GM23338 (cell line): ENCODE data around the gene MED28.

ENCODE experiments used
- CREB1 ChIP-seq: fragments of 250-450 bp; sonication (Bioruptor Pico); IDR thresholded peaks from 2 replicates; pipeline ENCODE4 v1.5.0; 2020; ENCODE audit warnings: low read depth, mild to moderate bottlenecking, moderate library complexity
- EZH2 ChIP-seq: fragments of 200-600 bp; sonication (generic); IDR thresholded peaks from one replicate; pipeline ENCODE4 v1.8.0; 2017; ENCODE audit warnings: antibody characterized with exemption, mild to moderate bottlenecking, low read depth; ENCODE audit not compliant: unreplicated experiment
- EZH2phosphoT487 ChIP-seq: fragments of 200-600 bp; sonication (generic); IDR thresholded peaks from one replicate; pipeline ENCODE4 v1.8.1; 2018; ENCODE audit warnings: antibody characterized with exemption; ENCODE audit not compliant: unreplicated experiment
- JUNB ChIP-seq: IDR thresholded peaks from one replicate; pipeline ENCODE4 v1.6.1; 2016; ENCODE audit warnings: antibody characterized with exemption; ENCODE audit not compliant: unreplicated experiment
- POLR2AphosphoS5 ChIP-seq: IDR thresholded peaks from 2 replicates; pipeline ENCODE4 v1.6.1; 2016; ENCODE audit warnings: antibody characterized with exemption, low read depth
- TF ChIP-seq, protein P1 (sequence below), 2 experiments: fragments of 200-600 bp in 1 of 2; sonication (generic) in 1 of 2; conservative IDR thresholded peaks; 2 replicates each; pipeline versions ENCODE4 v1.5.1 to v1.6.1; 2016 to 2017; ENCODE audit warnings: antibody characterized with exemption in 2 of 2, low read depth in 2 of 2, mild to moderate bottlenecking in 2 of 2, moderate library complexity in 1 of 2
- TF ChIP-seq, protein P2 (sequence below): IDR thresholded peaks from one replicate; pipeline ENCODE4 v1.6.1; 2018; ENCODE audit warnings: antibody characterized with exemption; ENCODE audit not compliant: unreplicated experiment

DNA sequence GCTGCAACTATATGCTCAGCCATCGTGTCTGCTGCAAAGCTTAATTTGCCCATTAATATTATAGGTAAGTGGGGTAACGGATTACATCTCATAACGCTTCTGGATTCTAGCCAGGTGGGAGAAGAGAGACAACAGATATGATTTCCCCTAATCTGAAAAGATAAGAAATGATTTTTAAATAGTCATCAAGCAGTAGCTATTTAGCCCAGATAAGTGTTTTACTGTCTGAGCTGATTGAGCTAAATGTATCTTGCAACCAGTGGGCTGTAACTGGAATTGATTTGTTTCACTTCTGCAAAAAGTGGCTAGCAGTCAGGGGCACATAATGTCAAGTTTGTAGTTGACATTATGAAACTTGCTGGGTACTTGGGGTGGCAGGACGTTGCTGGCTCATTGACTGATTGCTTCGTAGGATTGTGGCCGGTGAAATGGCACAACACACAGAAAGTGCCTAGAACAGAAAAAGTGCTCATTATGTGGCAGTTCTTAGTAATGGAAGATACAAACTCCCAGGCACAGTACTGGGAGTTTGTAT lies 18.9 kb upstream of the MED28 start:
- TF ChIP-seq EZH2 (no peak), POLR2AphosphoS5 (no peak), CREB1 (CRISPR knock-in tag) (no peak), EZH2phosphoT487 (no peak), JUNB (no peak)
- TF ChIP-seq, protein P1, sequence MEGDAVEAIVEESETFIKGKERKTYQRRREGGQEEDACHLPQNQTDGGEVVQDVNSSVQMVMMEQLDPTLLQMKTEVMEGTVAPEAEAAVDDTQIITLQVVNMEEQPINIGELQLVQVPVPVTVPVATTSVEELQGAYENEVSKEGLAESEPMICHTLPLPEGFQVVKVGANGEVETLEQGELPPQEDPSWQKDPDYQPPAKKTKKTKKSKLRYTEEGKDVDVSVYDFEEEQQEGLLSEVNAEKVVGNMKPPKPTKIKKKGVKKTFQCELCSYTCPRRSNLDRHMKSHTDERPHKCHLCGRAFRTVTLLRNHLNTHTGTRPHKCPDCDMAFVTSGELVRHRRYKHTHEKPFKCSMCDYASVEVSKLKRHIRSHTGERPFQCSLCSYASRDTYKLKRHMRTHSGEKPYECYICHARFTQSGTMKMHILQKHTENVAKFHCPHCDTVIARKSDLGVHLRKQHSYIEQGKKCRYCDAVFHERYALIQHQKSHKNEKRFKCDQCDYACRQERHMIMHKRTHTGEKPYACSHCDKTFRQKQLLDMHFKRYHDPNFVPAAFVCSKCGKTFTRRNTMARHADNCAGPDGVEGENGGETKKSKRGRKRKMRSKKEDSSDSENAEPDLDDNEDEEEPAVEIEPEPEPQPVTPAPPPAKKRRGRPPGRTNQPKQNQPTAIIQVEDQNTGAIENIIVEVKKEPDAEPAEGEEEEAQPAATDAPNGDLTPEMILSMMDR (conservative IDR thresholded peaks at IDR 0.05; ENCODE audit: low read depth in 2 of 2), result no peak
- TF ChIP-seq, protein P2, sequence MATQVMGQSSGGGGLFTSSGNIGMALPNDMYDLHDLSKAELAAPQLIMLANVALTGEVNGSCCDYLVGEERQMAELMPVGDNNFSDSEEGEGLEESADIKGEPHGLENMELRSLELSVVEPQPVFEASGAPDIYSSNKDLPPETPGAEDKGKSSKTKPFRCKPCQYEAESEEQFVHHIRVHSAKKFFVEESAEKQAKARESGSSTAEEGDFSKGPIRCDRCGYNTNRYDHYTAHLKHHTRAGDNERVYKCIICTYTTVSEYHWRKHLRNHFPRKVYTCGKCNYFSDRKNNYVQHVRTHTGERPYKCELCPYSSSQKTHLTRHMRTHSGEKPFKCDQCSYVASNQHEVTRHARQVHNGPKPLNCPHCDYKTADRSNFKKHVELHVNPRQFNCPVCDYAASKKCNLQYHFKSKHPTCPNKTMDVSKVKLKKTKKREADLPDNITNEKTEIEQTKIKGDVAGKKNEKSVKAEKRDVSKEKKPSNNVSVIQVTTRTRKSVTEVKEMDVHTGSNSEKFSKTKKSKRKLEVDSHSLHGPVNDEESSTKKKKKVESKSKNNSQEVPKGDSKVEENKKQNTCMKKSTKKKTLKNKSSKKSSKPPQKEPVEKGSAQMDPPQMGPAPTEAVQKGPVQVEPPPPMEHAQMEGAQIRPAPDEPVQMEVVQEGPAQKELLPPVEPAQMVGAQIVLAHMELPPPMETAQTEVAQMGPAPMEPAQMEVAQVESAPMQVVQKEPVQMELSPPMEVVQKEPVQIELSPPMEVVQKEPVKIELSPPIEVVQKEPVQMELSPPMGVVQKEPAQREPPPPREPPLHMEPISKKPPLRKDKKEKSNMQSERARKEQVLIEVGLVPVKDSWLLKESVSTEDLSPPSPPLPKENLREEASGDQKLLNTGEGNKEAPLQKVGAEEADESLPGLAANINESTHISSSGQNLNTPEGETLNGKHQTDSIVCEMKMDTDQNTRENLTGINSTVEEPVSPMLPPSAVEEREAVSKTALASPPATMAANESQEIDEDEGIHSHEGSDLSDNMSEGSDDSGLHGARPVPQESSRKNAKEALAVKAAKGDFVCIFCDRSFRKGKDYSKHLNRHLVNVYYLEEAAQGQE, result no peak
